ENCODE data around the gene DAPK2. TPM values are rescaled to one million over a fixed set of nuclear protein-coding genes. Genes with fewer than 3 reads are reported as not detected.
A peak's percentile ranks its signal among the peaks of the same experiment; 100 is the strongest.

DAPK2 gene
- total and polyA plus RNA-seq, 2 of the 13 experiments (the other 11 are each of a cell fraction or from before 2014, with no cell fraction given), result 0.33 to 0.63 TPM

DNA sequence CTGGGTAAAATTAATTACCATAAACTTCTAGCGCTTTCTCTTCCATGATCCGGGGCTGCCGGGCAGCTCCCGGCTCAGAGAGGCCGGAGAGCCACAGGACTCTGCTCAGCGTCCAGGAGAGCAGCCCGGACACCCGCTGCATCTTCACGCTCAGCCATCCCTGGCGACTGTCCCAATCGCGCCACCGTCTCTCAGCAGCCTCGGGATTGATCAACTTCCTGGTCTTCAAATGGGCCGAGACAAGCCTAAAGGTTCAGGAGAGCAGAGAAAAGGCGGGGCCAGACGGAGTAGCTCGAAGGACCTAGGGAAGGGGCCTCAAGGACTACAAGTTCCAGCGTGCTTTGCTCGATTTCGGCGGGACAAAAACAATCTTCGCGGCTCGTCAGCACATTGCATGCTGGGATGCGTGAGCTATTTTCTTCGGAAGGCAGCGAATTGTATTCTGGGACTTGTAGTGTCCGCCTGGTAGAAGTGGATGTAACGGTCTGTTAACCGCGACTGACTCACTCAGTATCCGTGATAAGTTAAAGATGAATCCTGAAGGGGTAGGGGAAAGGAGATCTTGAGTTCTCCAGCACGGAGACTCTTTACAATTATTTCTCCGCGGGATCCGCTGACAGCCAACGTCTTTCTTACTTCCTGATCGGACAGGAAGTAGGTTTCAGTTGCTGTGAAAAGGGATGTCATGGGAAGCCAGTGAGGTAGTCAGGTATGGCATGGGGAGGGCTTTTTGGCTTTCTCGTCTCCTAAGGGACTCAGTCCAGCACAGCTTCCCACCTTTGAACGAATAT lies 47.5 kb upstream of the DAPK2 start, which contains the start of gene CIAO2A (continued):
- TF ChIP-seq, protein P1, sequence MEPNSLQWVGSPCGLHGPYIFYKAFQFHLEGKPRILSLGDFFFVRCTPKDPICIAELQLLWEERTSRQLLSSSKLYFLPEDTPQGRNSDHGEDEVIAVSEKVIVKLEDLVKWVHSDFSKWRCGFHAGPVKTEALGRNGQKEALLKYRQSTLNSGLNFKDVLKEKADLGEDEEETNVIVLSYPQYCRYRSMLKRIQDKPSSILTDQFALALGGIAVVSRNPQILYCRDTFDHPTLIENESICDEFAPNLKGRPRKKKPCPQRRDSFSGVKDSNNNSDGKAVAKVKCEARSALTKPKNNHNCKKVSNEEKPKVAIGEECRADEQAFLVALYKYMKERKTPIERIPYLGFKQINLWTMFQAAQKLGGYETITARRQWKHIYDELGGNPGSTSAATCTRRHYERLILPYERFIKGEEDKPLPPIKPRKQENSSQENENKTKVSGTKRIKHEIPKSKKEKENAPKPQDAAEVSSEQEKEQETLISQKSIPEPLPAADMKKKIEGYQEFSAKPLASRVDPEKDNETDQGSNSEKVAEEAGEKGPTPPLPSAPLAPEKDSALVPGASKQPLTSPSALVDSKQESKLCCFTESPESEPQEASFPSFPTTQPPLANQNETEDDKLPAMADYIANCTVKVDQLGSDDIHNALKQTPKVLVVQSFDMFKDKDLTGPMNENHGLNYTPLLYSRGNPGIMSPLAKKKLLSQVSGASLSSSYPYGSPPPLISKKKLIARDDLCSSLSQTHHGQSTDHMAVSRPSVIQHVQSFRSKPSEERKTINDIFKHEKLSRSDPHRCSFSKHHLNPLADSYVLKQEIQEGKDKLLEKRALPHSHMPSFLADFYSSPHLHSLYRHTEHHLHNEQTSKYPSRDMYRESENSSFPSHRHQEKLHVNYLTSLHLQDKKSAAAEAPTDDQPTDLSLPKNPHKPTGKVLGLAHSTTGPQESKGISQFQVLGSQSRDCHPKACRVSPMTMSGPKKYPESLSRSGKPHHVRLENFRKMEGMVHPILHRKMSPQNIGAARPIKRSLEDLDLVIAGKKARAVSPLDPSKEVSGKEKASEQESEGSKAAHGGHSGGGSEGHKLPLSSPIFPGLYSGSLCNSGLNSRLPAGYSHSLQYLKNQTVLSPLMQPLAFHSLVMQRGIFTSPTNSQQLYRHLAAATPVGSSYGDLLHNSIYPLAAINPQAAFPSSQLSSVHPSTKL (CRISPR knock-in tag; IDR thresholded peaks at IDR 0.05), result no peak; the same call in 1 of the 2 replicates
- TF ChIP-seq, protein P2, sequence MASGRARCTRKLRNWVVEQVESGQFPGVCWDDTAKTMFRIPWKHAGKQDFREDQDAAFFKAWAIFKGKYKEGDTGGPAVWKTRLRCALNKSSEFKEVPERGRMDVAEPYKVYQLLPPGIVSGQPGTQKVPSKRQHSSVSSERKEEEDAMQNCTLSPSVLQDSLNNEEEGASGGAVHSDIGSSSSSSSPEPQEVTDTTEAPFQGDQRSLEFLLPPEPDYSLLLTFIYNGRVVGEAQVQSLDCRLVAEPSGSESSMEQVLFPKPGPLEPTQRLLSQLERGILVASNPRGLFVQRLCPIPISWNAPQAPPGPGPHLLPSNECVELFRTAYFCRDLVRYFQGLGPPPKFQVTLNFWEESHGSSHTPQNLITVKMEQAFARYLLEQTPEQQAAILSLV (CRISPR knock-in tag; IDR thresholded peaks at IDR 0.05; ENCODE audit: borderline replicate concordance), result 0 out of 2 replicates have a peak, but pooled peaks have one; percentile 3
- TF ChIP-seq ZNF460 (CRISPR knock-in tag; IDR thresholded peaks at IDR 0.05; ENCODE audit: borderline replicate concordance) (no peak; the same call in 1 of the 2 replicates), KMT2B (CRISPR knock-in tag; IDR thresholded peaks at IDR 0.05) (peak; percentile 78; the same call in 1 of the 2 replicates), SNAPC2 (CRISPR knock-in tag; IDR thresholded peaks at IDR 0.05) (0 out of 2 replicates have a peak, but pooled peaks have one; percentile 23), MEIS1 (CRISPR knock-in tag; IDR thresholded peaks at IDR 0.05; ENCODE audit: borderline replicate concordance) (peak; percentile 75; the same call in 1 of the 2 replicates), ZNF644 (CRISPR knock-in tag; IDR thresholded peaks at IDR 0.05; ENCODE audit: low read depth) (no peak), ATF7 (IDR thresholded peaks at IDR 0.05) (no peak), ATF7 (CRISPR knock-in tag; IDR thresholded peaks at IDR 0.05) (0 out of 2 replicates have a peak, but pooled peaks have one; percentile 31), ZNF776 (CRISPR knock-in tag; IDR thresholded peaks at IDR 0.05) (no peak), GLI4 (CRISPR knock-in tag; IDR thresholded peaks at IDR 0.05; ENCODE audit: borderline replicate concordance) (no peak), ZNF205 (CRISPR knock-in tag; IDR thresholded peaks at IDR 0.05) (no peak), POLR2AphosphoS5 (IDR thresholded peaks at IDR 0.05; ENCODE audit: low read depth, low read length) (peak; percentile 62), POGK (CRISPR knock-in tag; conservative IDR thresholded peaks at IDR 0.05) (no peak; the same call in 1 of the 2 replicates), REPIN1 (CRISPR knock-in tag; IDR thresholded peaks at IDR 0.05; ENCODE audit: borderline replicate concordance, low read depth) (no peak), JUN (CRISPR knock-in tag; IDR thresholded peaks at IDR 0.05) (peak; percentile 48; the same call in 1 of the 2 replicates), SMYD3 (CRISPR knock-in tag; IDR thresholded peaks at IDR 0.05) (no peak; the same call in 1 of the 2 replicates), ZNF615 (CRISPR knock-in tag; IDR thresholded peaks at IDR 0.05; ENCODE audit: borderline replicate concordance) (no peak), ZNF556 (CRISPR knock-in tag; IDR thresholded peaks at IDR 0.05; ENCODE audit: borderline replicate concordance) (0 out of 2 replicates have a peak, but pooled peaks have one; percentile 24), EEA1 (CRISPR knock-in tag; IDR thresholded peaks at IDR 0.05; ENCODE audit: borderline replicate concordance) (no peak), HOXA3 (CRISPR knock-in tag; IDR thresholded peaks at IDR 0.05) (peak; percentile 95)

Measured in HepG2 (cell line).